Osteocyte (in vitro differentiated cells): ENCODE results near the gene LRBA. TPM values are rescaled to one million over a fixed set of nuclear protein-coding genes. Genes with fewer than 3 reads are reported as not detected.
"Not testable (repeated sequence)": the region's sequence is repeated elsewhere in the genome, so short reads cannot be mapped to it uniquely, and the experiment has no call there.

Experiments
- DNase-seq: peaks from one replicate; pipeline ENCODE4 v3.0.0; 2021; ENCODE audit warnings: mixed read lengths; ENCODE audit not compliant: unreplicated experiment; ENCODE audit errors: extremely low spot score
- H3K27ac Mint-ChIP-seq: one replicate; pipeline ENCODE4 v1.8.0; 2021; ENCODE audit warnings: mild to moderate bottlenecking, mixed read lengths; ENCODE audit not compliant: unreplicated experiment
- H3K27me3 Mint-ChIP-seq: one replicate; pipeline ENCODE4 v1.8.0; 2021; ENCODE audit warnings: mixed read lengths; ENCODE audit not compliant: unreplicated experiment
- H3K36me3 Mint-ChIP-seq: one replicate; pipeline ENCODE4 v1.8.0; 2021; ENCODE audit warnings: mixed read lengths; ENCODE audit not compliant: unreplicated experiment
- H3K4me1 Mint-ChIP-seq: one replicate; pipeline ENCODE4 v1.8.0; 2021; ENCODE audit warnings: mixed read lengths; ENCODE audit not compliant: unreplicated experiment
- H3K4me3 Mint-ChIP-seq: one replicate; pipeline ENCODE4 v1.8.0; 2021; ENCODE audit warnings: mild to moderate bottlenecking, moderate library complexity, mixed read lengths; ENCODE audit not compliant: unreplicated experiment
- H3K9me3 Mint-ChIP-seq: one replicate; pipeline ENCODE4 v1.8.0; 2021; ENCODE audit warnings: mixed read lengths; ENCODE audit not compliant: unreplicated experiment
- CTCF ChIP-seq: fragments of 200-600 bp; sonication (generic); IDR thresholded peaks from 2 replicates; pipeline ENCODE4 v1.5.0; 2021; ENCODE audit warnings: antibody characterized with exemption, mild to moderate bottlenecking, moderate library complexity
- total RNA-seq: library from RNA; stranded (reverse); gene quantifications from 2 replicates; pipeline ENCODE4 v1.2.1, GENCODE V29; 2021

LRBA gene
- total RNA-seq, 1 donor from 2014 or later: 40.8 TPM

GRCh38 chr4:150668824-150669223, 346.3 kb downstream of the LRBA start:
- Mint-ChIP-seq H3K36me3 (no peaks in the 10 kb centered on the region), H3K4me3 (no peak overlapping the region), H3K4me1 (peaks cover 2% of the 10 kb centered on the region), H3K9me3 (no peaks in the 10 kb centered on the region), H3K27me3 (no peaks in the 10 kb centered on the region), H3K27ac (no peak overlapping the region)
- no peak for DNase-seq
- TF ChIP-seq CTCF: no peak

GRCh38 chr4:150664935-150665334, 350.1 kb downstream of the LRBA start:
- TF ChIP-seq CTCF: no peak
- no peaks in the 10 kb centered on the region for H3K27me3 Mint-ChIP-seq
- no peak overlapping the region for H3K27ac Mint-ChIP-seq
- no peaks in the 10 kb centered on the region for H3K9me3 Mint-ChIP-seq
- DNase-seq: no peak
- H3K36me3 Mint-ChIP-seq: no peaks in the 10 kb centered on the region
- H3K4me1 Mint-ChIP-seq: peaks cover 2% of the 10 kb centered on the region
- H3K4me3 Mint-ChIP-seq: no peak overlapping the region

- DNase-seq: no peak
- Mint-ChIP-seq H3K9me3 (no peaks in the 10 kb centered on the region), H3K4me3 (no peak overlapping the region), H3K4me1 (peaks cover 2% of the 10 kb centered on the region), H3K36me3 (no peaks in the 10 kb centered on the region), H3K27me3 (no peaks in the 10 kb centered on the region), H3K27ac (no peak overlapping the region)
- no peak for TF ChIP-seq CTCF
Measured at GRCh38 chr4:150662686-150663085, 352.4 kb downstream of the LRBA start.

- not testable (repeated sequence) for H3K4me1 Mint-ChIP-seq, H3K4me3 Mint-ChIP-seq, H3K27ac Mint-ChIP-seq, H3K27me3 Mint-ChIP-seq, H3K9me3 Mint-ChIP-seq, DNase-seq, H3K36me3 Mint-ChIP-seq
Measured at GRCh38 chr4:150661551-150661950, 353.5 kb downstream of the LRBA start.

- not testable (repeated sequence) for H3K4me1 Mint-ChIP-seq
Measured at GRCh38 chr4:150658258-150658657, 356.8 kb downstream of the LRBA start.

GRCh38 chr4:150656891-150657290, 358.2 kb downstream of the LRBA start:
- Mint-ChIP-seq H3K36me3 (no peaks in the 10 kb centered on the region), H3K4me1 (no peaks in the 10 kb centered on the region), H3K9me3 (no peaks in the 10 kb centered on the region), H3K27ac (no peak overlapping the region), H3K27me3 (no peaks in the 10 kb centered on the region), H3K4me3 (no peak overlapping the region)
- DNase-seq: no peak
- TF ChIP-seq CTCF: peak; percentile 5

More at GRCh38 chr4:150658258-150658657, 356.8 kb downstream of the LRBA start:
- not testable (repeated sequence) for H3K4me3 Mint-ChIP-seq, H3K36me3 Mint-ChIP-seq, H3K27me3 Mint-ChIP-seq, H3K27ac Mint-ChIP-seq, DNase-seq, H3K9me3 Mint-ChIP-seq
